H9 (cell line): ENCODE data around the gene GLIS2. TPM values are rescaled to one million over a fixed set of nuclear protein-coding genes. Genes with fewer than 3 reads are reported as not detected.

Source experiments
- DNase-seq: peaks from one replicate; pipeline ENCODE4 v3.0.0-alpha.2; 2017
- H2AFZ ChIP-seq: one replicate; pipeline ENCODE4 v1.6.1; 2013; ENCODE audit warnings: mild to moderate bottlenecking, low read length, control low read depth, moderate library complexity
- H2AK5ac ChIP-seq: 2 replicates; pipeline ENCODE4 v1.6.1; 2013; ENCODE audit warnings: low read length, control low read depth, mixed read lengths; ENCODE audit not compliant: insufficient read length
- H2BK120ac ChIP-seq: one replicate; pipeline ENCODE4 v1.6.1; 2013; ENCODE audit warnings: low read depth, mild to moderate bottlenecking, low read length, control low read depth, inconsistent platforms; ENCODE audit not compliant: poor library complexity, severe bottlenecking
- H2BK12ac ChIP-seq: 2 replicates; pipeline ENCODE4 v1.6.1; 2013; ENCODE audit warnings: low read length, control low read depth, mixed read lengths, low read depth; ENCODE audit not compliant: insufficient read length
- H2BK15ac ChIP-seq: 2 replicates; pipeline ENCODE4 v1.6.1; 2013; ENCODE audit warnings: low read depth, low read length, control low read depth
- H2BK20ac ChIP-seq: one replicate; pipeline ENCODE4 v1.6.1; 2013; ENCODE audit warnings: low read depth, mild to moderate bottlenecking, low read length, control low read depth, inconsistent platforms; ENCODE audit not compliant: poor library complexity, severe bottlenecking
- H2BK5ac ChIP-seq: 2 replicates; pipeline ENCODE4 v1.6.1; 2013; ENCODE audit warnings: low read length, control low read depth, mixed read lengths; ENCODE audit not compliant: insufficient read length
- H3K14ac ChIP-seq: 2 replicates; pipeline ENCODE4 v1.6.1; 2013; ENCODE audit warnings: low read length, control low read depth; ENCODE audit not compliant: insufficient read depth
- H3K18ac ChIP-seq: 2 replicates; pipeline ENCODE4 v1.6.1; 2013; ENCODE audit warnings: low read depth, mild to moderate bottlenecking, mixed read lengths, low read length, control low read depth; ENCODE audit not compliant: insufficient read length
- H3K23ac ChIP-seq: 2 replicates; pipeline ENCODE4 v1.6.1; 2013; ENCODE audit warnings: low read length, control low read depth, mixed read lengths, low read depth; ENCODE audit not compliant: insufficient read length
- H3K23me2 ChIP-seq: 2 replicates; pipeline ENCODE4 v1.6.1; 2013; ENCODE audit warnings: low read depth, mild to moderate bottlenecking, mixed read lengths, low read length, control low read depth; ENCODE audit not compliant: insufficient read length, poor library complexity, severe bottlenecking
- H3K27ac ChIP-seq: 2 replicates; pipeline ENCODE4 v1.5.1; 2013; ENCODE audit warnings: low read length, control low read depth, mixed read lengths, low read depth; ENCODE audit not compliant: insufficient read length
- H3K27me3 ChIP-seq: 2 replicates; pipeline ENCODE4 v1.6.1; 2013; ENCODE audit warnings: low read length, control low read depth, inconsistent platforms; ENCODE audit not compliant: insufficient read depth
- H3K4ac ChIP-seq: 2 replicates; pipeline ENCODE4 v1.6.1; 2013; ENCODE audit warnings: low read depth, mild to moderate bottlenecking, control low read depth, inconsistent platforms, low read length, moderate library complexity
- H3K4me1 ChIP-seq: 2 replicates; pipeline ENCODE4 v1.6.1; 2013; ENCODE audit warnings: low read length, control low read depth, inconsistent platforms; ENCODE audit not compliant: insufficient read depth
- H3K4me2 ChIP-seq: 2 replicates; pipeline ENCODE4 v1.6.1; 2013; ENCODE audit warnings: low read length, control low read depth, mixed read lengths; ENCODE audit not compliant: insufficient read length, insufficient read depth
- H3K56ac ChIP-seq: 2 replicates; pipeline ENCODE4 v1.6.1; 2013; ENCODE audit warnings: low read depth, mild to moderate bottlenecking, mixed read lengths, low read length, control low read depth; ENCODE audit not compliant: insufficient read length
- H3K79me1 ChIP-seq: 2 replicates; pipeline ENCODE4 v1.6.1; 2013; ENCODE audit warnings: low read depth, mild to moderate bottlenecking, moderate library complexity, low read length, control low read depth, inconsistent platforms; ENCODE audit not compliant: insufficient read depth, poor library complexity, severe bottlenecking
- H3K79me2 ChIP-seq: 2 replicates; pipeline ENCODE4 v1.6.1; 2013; ENCODE audit warnings: low read length, control low read depth, inconsistent platforms; ENCODE audit not compliant: insufficient read depth
- H3K9ac ChIP-seq: 2 replicates; pipeline ENCODE4 v1.6.1; 2013; ENCODE audit warnings: low read length, control low read depth, mixed read lengths; ENCODE audit not compliant: insufficient read length; ENCODE audit errors: extremely low read depth
- H3K9me3 ChIP-seq: one replicate; pipeline ENCODE4 v1.6.1; 2013; ENCODE audit warnings: low read depth, low read length, inconsistent platforms; ENCODE audit not compliant: control insufficient read depth
- H3T11ph ChIP-seq: one replicate; pipeline ENCODE4 v1.6.1; 2013; ENCODE audit warnings: mild to moderate bottlenecking, low read length, control low read depth, inconsistent platforms
- H4K20me1 ChIP-seq: one replicate; pipeline ENCODE4 v1.6.1; 2013; ENCODE audit not compliant: control insufficient read depth, insufficient read length, insufficient read depth
- H4K5ac ChIP-seq: 2 replicates; pipeline ENCODE4 v1.6.1; 2013; ENCODE audit warnings: low read depth, mild to moderate bottlenecking, mixed read lengths, low read length, control low read depth; ENCODE audit not compliant: insufficient read length
- H4K8ac ChIP-seq: replicated peaks from 2 replicates; pipeline ENCODE4 v1.6.1; 2013; ENCODE audit warnings: low read length, control low read depth, mixed read lengths, low read depth; ENCODE audit not compliant: insufficient read length
- H4K91ac ChIP-seq: 2 replicates; pipeline ENCODE4 v1.6.1; 2013; ENCODE audit warnings: low read depth, mild to moderate bottlenecking, moderate library complexity, mixed read lengths, low read length, control low read depth; ENCODE audit not compliant: insufficient read length
- H3K27ac Mint-ChIP-seq, 3 experiments: 2 replicates in 2 of 3; 3 replicates in 1 of 3; pipeline ENCODE4 v1.8.0; 2020 to 2021; ENCODE audit warnings: mixed read lengths in 3 of 3, mild to moderate bottlenecking in 1 of 3, moderate library complexity in 1 of 3
- H3K27me3 Mint-ChIP-seq: 2 replicates; pipeline ENCODE4 v1.8.0; 2021; ENCODE audit warnings: low read depth, mild to moderate bottlenecking, moderate library complexity, mixed read lengths
- H3K36me3 Mint-ChIP-seq, 3 experiments: 2 replicates in 2 of 3; 3 replicates in 1 of 3; pipeline ENCODE4 v1.8.0; 2020 to 2021; ENCODE audit warnings: low read depth in 3 of 3, mixed read lengths in 3 of 3; ENCODE audit not compliant: insufficient read depth in 1 of 3
- H3K4me1 Mint-ChIP-seq, 2 experiments: 2 replicates each; pipeline ENCODE4 v1.8.0; 2020; ENCODE audit warnings: mixed read lengths in 2 of 2
- H3K4me3 Mint-ChIP-seq, 2 experiments: 2 replicates in 1 of 2; 3 replicates in 1 of 2; pipeline ENCODE4 v1.8.0; 2020 to 2021; ENCODE audit warnings: mild to moderate bottlenecking in 2 of 2, mixed read lengths in 2 of 2, moderate library complexity in 1 of 2
- H3K9me3 Mint-ChIP-seq, 2 experiments: 2 replicates in 1 of 2; 3 replicates in 1 of 2; pipeline ENCODE4 v1.8.0; 2020; ENCODE audit warnings: mild to moderate bottlenecking in 2 of 2, mixed read lengths in 2 of 2, moderate library complexity in 1 of 2
- CTCF ChIP-seq: fragments of 200-600 bp; sonication (generic); conservative IDR thresholded peaks from 3 replicates; pipeline ENCODE4 v1.8.0; 2021; ENCODE audit warnings: antibody characterized with exemption, mild to moderate bottlenecking
- WGBS: extraction: QIAGEN DNeasy Blood & Tissue Kit; methylation state at CpG from one replicate; pipeline ENCODE4 v1.1.7; 2013; ENCODE audit warnings: missing lambda C conversion rate, low lambda C conversion rate, mixed read lengths; ENCODE audit not compliant: insufficient read length; ENCODE audit errors: extremely low coverage; 5-methylcytosine and 5-hydroxymethylcytosine counted together
- total RNA-seq: library from RNA; stranded (reverse); gene quantifications from 2 replicates; pipeline ENCODE4 v1.2.1, GENCODE V29; 2021

GLIS2 gene
- total RNA-seq, 1 experiment from 2014 or later = 14.3 TPM

DNA sequence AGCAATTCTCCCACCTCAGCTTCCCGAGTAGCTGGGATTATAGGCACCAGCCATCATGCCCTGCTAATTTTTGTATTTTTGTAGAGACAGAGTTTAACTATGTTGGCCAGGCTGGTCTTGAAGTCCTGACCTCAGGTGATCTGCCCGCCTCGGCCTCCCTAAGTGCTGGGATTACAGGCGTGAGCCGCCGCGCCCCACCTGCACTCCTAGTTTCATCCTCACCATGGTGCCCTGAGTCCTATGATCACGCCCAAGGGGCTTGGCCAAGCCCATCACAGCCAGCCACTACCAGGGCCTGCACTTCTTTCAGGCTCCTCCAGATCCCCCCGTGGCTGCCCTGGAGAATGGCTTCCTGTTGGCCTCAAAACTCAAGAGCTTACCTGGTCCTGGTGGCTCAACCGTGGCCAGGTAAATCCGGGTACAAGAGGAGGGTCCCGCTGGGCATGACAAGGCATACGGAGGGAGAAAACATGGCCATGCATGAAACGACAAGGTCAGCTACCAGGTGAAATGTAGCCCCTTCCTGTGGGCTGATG is 22.6 kb upstream of the GLIS2 start:
- no peak overlapping the region for H4K5ac ChIP-seq
- no peak overlapping the region for H2BK12ac ChIP-seq
- peaks cover 36 to 42% of the 10 kb centered on the region in 2 experiments for H3K4me1 Mint-ChIP-seq
- no peaks in the 10 kb centered on the region for H3K27me3 ChIP-seq
- no peak overlapping the region for H3K4ac ChIP-seq
- DNase-seq = no peak
- H3K79me2 ChIP-seq = no peaks in the 10 kb centered on the region
- no peaks in the 10 kb centered on the region for H3K9me3 ChIP-seq
- H3K27me3 Mint-ChIP-seq = peaks cover 1% of the 10 kb centered on the region; the same call in 1 of the 2 replicates
- no peak for TF ChIP-seq CTCF
- H4K8ac ChIP-seq = no peak overlapping the region
- peaks cover 5% of the 10 kb centered on the region; the same call in 1 of the 2 replicates for H3K4me1 ChIP-seq
- no peak overlapping the region for H2BK20ac ChIP-seq
- H3K23me2 ChIP-seq = no peaks in the 10 kb centered on the region
- no peak overlapping the region for H3K9ac ChIP-seq
- no peak overlapping the region for H3K23ac ChIP-seq
- peak overlapping the region; percentile 0 for H3K4me2 ChIP-seq
- no peak overlapping the region for H2AK5ac ChIP-seq
- H4K91ac ChIP-seq = no peak overlapping the region
- no peak overlapping the region for H2BK15ac ChIP-seq
- no peak overlapping the region for H2BK5ac ChIP-seq
- H3K27ac Mint-ChIP-seq = peak overlapping the region; percentile 90 to 97 (median 94)
- H3K14ac ChIP-seq = no peak overlapping the region
- no peak overlapping the region for H2BK120ac ChIP-seq
- no peaks in the 10 kb centered on the region for H3K9me3 Mint-ChIP-seq
- no peak overlapping the region for H3T11ph ChIP-seq
- H3K79me1 ChIP-seq = no peaks in the 10 kb centered on the region
- WGBS = no CpG with 5 or more reads among the region's 14 CpGs
- no peak overlapping the region for H2AFZ ChIP-seq
- peak overlapping the region; percentile 45 to 46; a peak in 4 of 5 replicates for H3K4me3 Mint-ChIP-seq
- H3K18ac ChIP-seq = peak overlapping the region; percentile 6
- H3K27ac ChIP-seq = no peak overlapping the region
- H3K56ac ChIP-seq = no peak overlapping the region
- no peaks in the 10 kb centered on the region; a peak in 1 of 7 replicates for H3K36me3 Mint-ChIP-seq
- H4K20me1 ChIP-seq = no peaks in the 10 kb centered on the region
